PC-3 (cell line): ENCODE results near the gene MEGF9. TPM values are rescaled to one million over a fixed set of nuclear protein-coding genes. Genes with fewer than 3 reads are reported as not detected.

ENCODE experiments used
- ATAC-seq: fragments of 200-7000 bp; cut with Tn5 transposase; 2 replicates; pipeline ENCODE4 v1.9.1; 2020; ENCODE audit warnings: mild to moderate bottlenecking, moderate library complexity
- BruUV-seq: library from RNA; stranded (reverse); fragments of 400-500 nt; replicated peaks from 2 replicates; lab custom pipeline; 2021; lab: Mats Ljungman, UMichigan
- CTCF ChIA-PET: fragments of 300-600 bp; sonication (Branson Sonifier 250); formaldehyde crosslinking; loops from one replicate; lab custom pipeline; 2022; ENCODE audit warnings: antibody characterized with exemption; lab: Charles Lee
- POLR2A ChIA-PET: fragments of 300-600 bp; sonication (Branson Sonifier 250); formaldehyde crosslinking; loops from one replicate; lab custom pipeline; 2022; ENCODE audit warnings: antibody characterized with exemption; ENCODE audit not compliant: unreplicated experiment; lab: Charles Lee
- DNase-seq: peaks from one replicate; pipeline ENCODE4 v3.0.0-alpha.2; 2015
- H2AFZ ChIP-seq: fragments of 300-600 bp; sonication (generic); 2 replicates; pipeline ENCODE4 v1.6.0; 2016; ENCODE audit warnings: antibody characterized with exemption, low read length
- H3F3A ChIP-seq: fragments of 300-600 bp; sonication (generic); one replicate; pipeline ENCODE4 v1.6.0; 2017; ENCODE audit warnings: antibody characterized with exemption, low read length, control low read depth, mild to moderate bottlenecking; ENCODE audit not compliant: unreplicated experiment
- H3K27ac ChIP-seq: fragments of 300-600 bp; sonication (generic); 2 replicates; pipeline ENCODE4 v1.5.1; 2016; ENCODE audit warnings: mild to moderate bottlenecking, low read length
- H3K27me3 ChIP-seq: fragments of 300-600 bp; sonication (generic); 2 replicates; pipeline ENCODE4 v1.6.1; 2016; ENCODE audit warnings: low read length, mixed read lengths
- H3K36me3 ChIP-seq: fragments of 300-600 bp; sonication (generic); 2 replicates; pipeline ENCODE4 v1.6.1; 2016; ENCODE audit warnings: low read depth, mixed run types, low read length, mixed read lengths
- H3K4me1 ChIP-seq: fragments of 300-600 bp; sonication (generic); 2 replicates; pipeline ENCODE4 v1.5.1; 2016; ENCODE audit warnings: low read length; ENCODE audit not compliant: insufficient read depth
- H3K4me2 ChIP-seq: fragments of 300-600 bp; sonication (generic); 2 replicates; pipeline ENCODE4 v1.6.0; 2016; ENCODE audit warnings: low read length
- H3K4me3 ChIP-seq: fragments of 300-600 bp; sonication (generic); 2 replicates; pipeline ENCODE4 v1.5.1; 2016; ENCODE audit warnings: mild to moderate bottlenecking, low read length, mixed read lengths
- H3K79me2 ChIP-seq: fragments of 300-600 bp; sonication (generic); 2 replicates; pipeline ENCODE4 v1.6.1; 2017; ENCODE audit warnings: low read length, mixed read lengths
- H3K9ac ChIP-seq: fragments of 300-600 bp; sonication (generic); 2 replicates; pipeline ENCODE4 v1.6.0; 2016; ENCODE audit warnings: mild to moderate bottlenecking, low read length
- H3K9me2 ChIP-seq: fragments of 300-600 bp; sonication (generic); replicated peaks from 2 replicates; pipeline ENCODE4 v1.6.1; 2016; ENCODE audit warnings: mixed run types, low read length, mixed read lengths
- H3K9me3 ChIP-seq: fragments of 300-600 bp; sonication (generic); 2 replicates; pipeline ENCODE4 v1.6.1; 2016; ENCODE audit warnings: low read length, mixed read lengths
- H4K20me1 ChIP-seq: fragments of 300-600 bp; sonication (generic); 2 replicates; pipeline ENCODE4 v1.6.1; 2016; ENCODE audit warnings: low read length, mixed read lengths
- EZH2 ChIP-seq: fragments of 300-600 bp; sonication (generic); IDR thresholded peaks from one replicate; pipeline ENCODE4 v1.6.1; 2017; ENCODE audit warnings: antibody characterized with exemption, mild to moderate bottlenecking, low read length; ENCODE audit not compliant: unreplicated experiment
- EZH2phosphoT487 ChIP-seq: fragments of 300-600 bp; sonication (generic); IDR thresholded peaks from 2 replicates; pipeline ENCODE4 v1.6.1; 2018; ENCODE audit warnings: mild to moderate bottlenecking, antibody characterized with exemption, low read length, borderline replicate concordance
- intact Hi-C: fragments of 100-400 bp; cut with micrococcal nuclease; formaldehyde crosslinking; loops from 2 replicates; pipeline ENCODE4 v1.9.0; 2023
- total RNA-seq: library from RNA; depleted of rRNA; stranded (reverse); fragments of >200 nt; gene quantifications from 2 replicates; pipeline ENCODE4 v1.2.3, GENCODE V29; 2014
- TF ChIP-seq, protein P1 (sequence below): fragments of 300-600 bp; sonication (generic); conservative IDR thresholded peaks from 2 replicates; pipeline ENCODE4 v1.5.1; 2017; ENCODE audit warnings: antibody characterized with exemption, low read depth, mild to moderate bottlenecking, low read length

Gene MEGF9
- total RNA-seq, 1 experiment from 2014 or later = 2.6 TPM

GRCh38 chr9:120612218-120612617, 102.1 kb downstream of the MEGF9 start:
- Histone ChIP-seq H3K36me3 (peaks cover 3% of the 10 kb centered on the region; the same call in 1 of the 2 replicates), H3K79me2 (no peaks in the 10 kb centered on the region), H4K20me1 (no peaks in the 10 kb centered on the region), H3K9ac (no peak overlapping the region), H3F3A (no peaks in the 10 kb centered on the region), H3K27ac (no peak overlapping the region), H2AFZ (no peak overlapping the region), H3K4me3 (no peak overlapping the region), H3K27me3 (no peaks in the 10 kb centered on the region), H3K4me2 (no peak overlapping the region), H3K9me3 (no peaks in the 10 kb centered on the region), H3K9me2 (no peaks in the 10 kb centered on the region), H3K4me1 (peaks cover 11% of the 10 kb centered on the region)
- DNase-seq = peak; percentile 18
- intact Hi-C loops = loop anchor here (10.0 kb wide), 2 partner anchors 323 to 463 kb away; partner anchors contain the start of gene CNTRL
- TF ChIP-seq, protein P1, sequence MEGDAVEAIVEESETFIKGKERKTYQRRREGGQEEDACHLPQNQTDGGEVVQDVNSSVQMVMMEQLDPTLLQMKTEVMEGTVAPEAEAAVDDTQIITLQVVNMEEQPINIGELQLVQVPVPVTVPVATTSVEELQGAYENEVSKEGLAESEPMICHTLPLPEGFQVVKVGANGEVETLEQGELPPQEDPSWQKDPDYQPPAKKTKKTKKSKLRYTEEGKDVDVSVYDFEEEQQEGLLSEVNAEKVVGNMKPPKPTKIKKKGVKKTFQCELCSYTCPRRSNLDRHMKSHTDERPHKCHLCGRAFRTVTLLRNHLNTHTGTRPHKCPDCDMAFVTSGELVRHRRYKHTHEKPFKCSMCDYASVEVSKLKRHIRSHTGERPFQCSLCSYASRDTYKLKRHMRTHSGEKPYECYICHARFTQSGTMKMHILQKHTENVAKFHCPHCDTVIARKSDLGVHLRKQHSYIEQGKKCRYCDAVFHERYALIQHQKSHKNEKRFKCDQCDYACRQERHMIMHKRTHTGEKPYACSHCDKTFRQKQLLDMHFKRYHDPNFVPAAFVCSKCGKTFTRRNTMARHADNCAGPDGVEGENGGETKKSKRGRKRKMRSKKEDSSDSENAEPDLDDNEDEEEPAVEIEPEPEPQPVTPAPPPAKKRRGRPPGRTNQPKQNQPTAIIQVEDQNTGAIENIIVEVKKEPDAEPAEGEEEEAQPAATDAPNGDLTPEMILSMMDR = peak; percentile 62
- no peak for TF ChIP-seq EZH2
- ChIA-PET CTCF (no interaction called here), POLR2A (no interaction called here)
- ATAC-seq = peak; percentile 56; the same call in 1 of the 2 replicates
- no TSS peak for BruUV-seq

DNA sequence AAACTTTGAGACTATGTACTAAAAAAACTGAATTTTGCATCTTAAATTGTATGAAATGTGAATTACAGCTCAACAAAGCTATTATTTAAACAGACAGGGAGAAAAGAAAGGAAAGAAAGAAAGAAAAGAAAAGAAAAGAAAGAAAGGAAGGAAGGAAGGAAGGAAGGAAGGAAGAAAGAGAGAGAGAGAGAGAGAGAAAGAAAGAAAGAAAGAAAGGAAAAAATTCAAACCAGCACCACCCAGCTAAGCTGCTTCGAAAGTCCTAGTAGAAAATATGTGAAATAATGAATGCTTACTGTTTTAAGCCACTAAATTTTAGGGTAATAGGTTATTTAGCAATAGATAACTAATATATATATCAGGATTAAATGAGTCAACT, 102.6 kb downstream of the MEGF9 start:
- peaks cover 3% of the 10 kb centered on the region; the same call in 1 of the 2 replicates for H3K36me3 ChIP-seq
- TF ChIP-seq, protein P1 = no peak
- TF ChIP-seq EZH2 = no peak
- no peak for TF ChIP-seq EZH2phosphoT487
- ATAC-seq (no peak), DNase-seq (no peak)
- no peaks in the 10 kb centered on the region for H4K20me1 ChIP-seq
- intact Hi-C loops = loop anchor here (10.0 kb wide), 2 partner anchors 323 to 463 kb away; partner anchors contain the start of gene CNTRL
- no peaks in the 10 kb centered on the region for H3K27me3 ChIP-seq
- no peak overlapping the region for H3K27ac ChIP-seq
- no peaks in the 10 kb centered on the region for H3K9me2 ChIP-seq
- H3K9ac ChIP-seq = no peak overlapping the region
- H2AFZ ChIP-seq = no peak overlapping the region
- H3K4me2 ChIP-seq = no peak overlapping the region
- ChIA-PET POLR2A (no interaction called here), CTCF (interaction anchor here (0.7 kb wide), 1 partner anchor 404 kb away, joined by 11 read pairs; no protein-coding TSS in a partner anchor)
- H3K4me1 ChIP-seq = peaks cover 11% of the 10 kb centered on the region
- H3K4me3 ChIP-seq = no peak overlapping the region
- no peaks in the 10 kb centered on the region for H3K9me3 ChIP-seq
- BruUV-seq = no TSS peak
- no peaks in the 10 kb centered on the region for H3F3A ChIP-seq
- H3K79me2 ChIP-seq = no peaks in the 10 kb centered on the region

GRCh38 chr9:120610975-120611689, 103.1 kb downstream of the MEGF9 start:
- Histone ChIP-seq H3K27ac (no peak overlapping the region), H3K4me2 (no peak overlapping the region)
- ATAC-seq = no peak

More at GRCh38 chr9:120610975-120611689, 103.1 kb downstream of the MEGF9 start:
- Histone ChIP-seq H3K9me2 (no peaks in the 10 kb centered on the region), H3K4me1 (peaks cover 11% of the 10 kb centered on the region), H3K4me3 (no peak overlapping the region), H3F3A (no peaks in the 10 kb centered on the region), H3K36me3 (peaks cover 3% of the 10 kb centered on the region; the same call in 1 of the 2 replicates), H3K27me3 (no peaks in the 10 kb centered on the region), H3K9ac (no peak overlapping the region), H2AFZ (no peak overlapping the region), H3K79me2 (no peaks in the 10 kb centered on the region), H3K9me3 (no peaks in the 10 kb centered on the region), H4K20me1 (no peaks in the 10 kb centered on the region)
- ChIA-PET CTCF (interaction anchor here (0.7 kb wide), 1 partner anchor 405 kb away, joined by 11 read pairs; no protein-coding TSS in a partner anchor), POLR2A (no interaction called here)
- intact Hi-C loops = loop anchor here (10.0 kb wide), 2 partner anchors 324 to 464 kb away; partner anchors contain the start of gene CNTRL
- TF ChIP-seq EZH2phosphoT487 (no peak), EZH2 (no peak)
- TF ChIP-seq, protein P1 = peak; percentile 45; the same call in 1 of the 2 replicates
- no TSS peak for BruUV-seq
- peak; percentile 21 for DNase-seq
